Panc1 (cell line): ENCODE measurements around the gene GPR45. TPM values are rescaled to one million over a fixed set of nuclear protein-coding genes. Genes with fewer than 3 reads are reported as not detected.

ENCODE experiments used
- ATAC-seq: fragments of 200-7000 bp; cut with Tn5 transposase; 2 replicates; pipeline ENCODE4 v1.9.1; 2020; ENCODE audit warnings: mild to moderate bottlenecking, moderate library complexity
- BruUV-seq: library from RNA; stranded (reverse); fragments of 400-500 nt; replicated peaks from 2 replicates; lab custom pipeline; 2021; lab: Mats Ljungman, UMichigan
- CTCF ChIA-PET: fragments of 300-600 bp; sonication (Branson Sonifier 250); formaldehyde crosslinking; loops from one replicate; lab custom pipeline; 2022; ENCODE audit warnings: antibody characterized with exemption; lab: Charles Lee
- POLR2A ChIA-PET: fragments of 300-600 bp; sonication (Branson Sonifier 250); formaldehyde crosslinking; loops from one replicate; lab custom pipeline; 2022; ENCODE audit warnings: antibody characterized with exemption; lab: Charles Lee
- DNase-seq: peaks from one replicate; pipeline ENCODE4 v3.0.0-alpha.2; 2010; ENCODE audit warnings: low read depth, low spot score
- H3K27ac ChIP-seq: 2 replicates; pipeline ENCODE4 v1.5.1; 2011; ENCODE audit warnings: mild to moderate bottlenecking, low read length, inconsistent platforms
- H3K27me3 ChIP-seq: fragments of 200-500 bp; sonication (Bioruptor generic); 2 replicates; pipeline ENCODE4 v1.6.0; 2014; ENCODE audit warnings: low read length, inconsistent platforms; ENCODE audit not compliant: control insufficient read depth, insufficient read depth
- H3K36me3 ChIP-seq: fragments of 200-500 bp; sonication (Bioruptor generic); 2 replicates; pipeline ENCODE4 v1.5.1; 2014; ENCODE audit warnings: inconsistent platforms, mild to moderate bottlenecking, low read length, moderate library complexity; ENCODE audit not compliant: control insufficient read depth, insufficient read depth
- H3K4me1 ChIP-seq: 2 replicates; pipeline ENCODE4 v1.5.1; 2011; ENCODE audit warnings: inconsistent platforms, mild to moderate bottlenecking, low read length, moderate library complexity; ENCODE audit not compliant: control insufficient read depth, insufficient read depth
- H3K4me3 ChIP-seq, 2 experiments: 2 replicates each; pipeline ENCODE4 v1.5.1; 2011 to 2012; ENCODE audit warnings: low read depth in 2 of 2, low read length in 2 of 2, mild to moderate bottlenecking in 2 of 2, inconsistent platforms in 1 of 2, moderate library complexity in 1 of 2
- H3K9me3 ChIP-seq: fragments of 200-500 bp; sonication (Bioruptor generic); 2 replicates; pipeline ENCODE4 v1.5.1; 2014; ENCODE audit warnings: low read depth, mild to moderate bottlenecking, inconsistent platforms, low read length, moderate library complexity; ENCODE audit not compliant: control insufficient read depth, insufficient read depth
- POLR2AphosphoS5 ChIP-seq: IDR thresholded peaks from 2 replicates; pipeline ENCODE4 v1.6.1; 2012; ENCODE audit warnings: mild to moderate bottlenecking, low read depth, low read length, moderate library complexity
- SIN3A ChIP-seq: IDR thresholded peaks from 2 replicates; pipeline ENCODE4 v1.6.1; 2012; ENCODE audit warnings: low read depth, mild to moderate bottlenecking, low read length, moderate library complexity, borderline replicate concordance; ENCODE audit not compliant: insufficient read depth
- TCF7L2 ChIP-seq: IDR thresholded peaks from 2 replicates; pipeline ENCODE4 v1.6.1; 2011; ENCODE audit warnings: mild to moderate bottlenecking, low read depth, low read length, inconsistent platforms
- in situ Hi-C: cut with HindIII; loops from 2 replicates; pipeline ENCODE4 v1.10.0; 2016; ENCODE audit warnings: low sequenced_read_pairs, low pct_unique_long_range_greater_than_20kb
- intact Hi-C: fragments of 100-400 bp; cut with micrococcal nuclease; formaldehyde crosslinking; loops from one replicate; pipeline ENCODE4 v1.10.0; 2022; ENCODE audit not compliant: unreplicated experiment
- total RNA-seq: library from RNA; stranded (reverse); gene quantifications from one replicate; pipeline ENCODE4 v1.2.1, GENCODE V29; 2021; ENCODE audit not compliant: unreplicated experiment
- TF ChIP-seq, protein P1 (sequence below), 2 experiments: IDR thresholded peaks; 2 replicates each; pipeline ENCODE4 v1.6.1; 2011 to 2012; ENCODE audit warnings: low read depth in 2 of 2, control low read depth in 1 of 2, low read length in 1 of 2, mild to moderate bottlenecking in 1 of 2, moderate library complexity in 1 of 2; ENCODE audit not compliant: insufficient read depth in 1 of 2
- TF ChIP-seq, protein P2 (sequence below): fragments of 450-650 bp; IDR thresholded peaks from 2 replicates; pipeline ENCODE4 v1.5.1; 2017; ENCODE audit warnings: mild to moderate bottlenecking

GPR45 gene
- total RNA-seq, 1 experiment from 2014 or later = not detected

- TF ChIP-seq, protein P1, sequence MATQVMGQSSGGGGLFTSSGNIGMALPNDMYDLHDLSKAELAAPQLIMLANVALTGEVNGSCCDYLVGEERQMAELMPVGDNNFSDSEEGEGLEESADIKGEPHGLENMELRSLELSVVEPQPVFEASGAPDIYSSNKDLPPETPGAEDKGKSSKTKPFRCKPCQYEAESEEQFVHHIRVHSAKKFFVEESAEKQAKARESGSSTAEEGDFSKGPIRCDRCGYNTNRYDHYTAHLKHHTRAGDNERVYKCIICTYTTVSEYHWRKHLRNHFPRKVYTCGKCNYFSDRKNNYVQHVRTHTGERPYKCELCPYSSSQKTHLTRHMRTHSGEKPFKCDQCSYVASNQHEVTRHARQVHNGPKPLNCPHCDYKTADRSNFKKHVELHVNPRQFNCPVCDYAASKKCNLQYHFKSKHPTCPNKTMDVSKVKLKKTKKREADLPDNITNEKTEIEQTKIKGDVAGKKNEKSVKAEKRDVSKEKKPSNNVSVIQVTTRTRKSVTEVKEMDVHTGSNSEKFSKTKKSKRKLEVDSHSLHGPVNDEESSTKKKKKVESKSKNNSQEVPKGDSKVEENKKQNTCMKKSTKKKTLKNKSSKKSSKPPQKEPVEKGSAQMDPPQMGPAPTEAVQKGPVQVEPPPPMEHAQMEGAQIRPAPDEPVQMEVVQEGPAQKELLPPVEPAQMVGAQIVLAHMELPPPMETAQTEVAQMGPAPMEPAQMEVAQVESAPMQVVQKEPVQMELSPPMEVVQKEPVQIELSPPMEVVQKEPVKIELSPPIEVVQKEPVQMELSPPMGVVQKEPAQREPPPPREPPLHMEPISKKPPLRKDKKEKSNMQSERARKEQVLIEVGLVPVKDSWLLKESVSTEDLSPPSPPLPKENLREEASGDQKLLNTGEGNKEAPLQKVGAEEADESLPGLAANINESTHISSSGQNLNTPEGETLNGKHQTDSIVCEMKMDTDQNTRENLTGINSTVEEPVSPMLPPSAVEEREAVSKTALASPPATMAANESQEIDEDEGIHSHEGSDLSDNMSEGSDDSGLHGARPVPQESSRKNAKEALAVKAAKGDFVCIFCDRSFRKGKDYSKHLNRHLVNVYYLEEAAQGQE (IDR thresholded peaks at IDR 0.05; ENCODE audit: insufficient read depth in 1 of 2, low read depth in 2 of 2, low read length in 1 of 2) = no peak
- TF ChIP-seq POLR2AphosphoS5 (no peak), SIN3A (no peak)
- TF ChIP-seq, protein P2, sequence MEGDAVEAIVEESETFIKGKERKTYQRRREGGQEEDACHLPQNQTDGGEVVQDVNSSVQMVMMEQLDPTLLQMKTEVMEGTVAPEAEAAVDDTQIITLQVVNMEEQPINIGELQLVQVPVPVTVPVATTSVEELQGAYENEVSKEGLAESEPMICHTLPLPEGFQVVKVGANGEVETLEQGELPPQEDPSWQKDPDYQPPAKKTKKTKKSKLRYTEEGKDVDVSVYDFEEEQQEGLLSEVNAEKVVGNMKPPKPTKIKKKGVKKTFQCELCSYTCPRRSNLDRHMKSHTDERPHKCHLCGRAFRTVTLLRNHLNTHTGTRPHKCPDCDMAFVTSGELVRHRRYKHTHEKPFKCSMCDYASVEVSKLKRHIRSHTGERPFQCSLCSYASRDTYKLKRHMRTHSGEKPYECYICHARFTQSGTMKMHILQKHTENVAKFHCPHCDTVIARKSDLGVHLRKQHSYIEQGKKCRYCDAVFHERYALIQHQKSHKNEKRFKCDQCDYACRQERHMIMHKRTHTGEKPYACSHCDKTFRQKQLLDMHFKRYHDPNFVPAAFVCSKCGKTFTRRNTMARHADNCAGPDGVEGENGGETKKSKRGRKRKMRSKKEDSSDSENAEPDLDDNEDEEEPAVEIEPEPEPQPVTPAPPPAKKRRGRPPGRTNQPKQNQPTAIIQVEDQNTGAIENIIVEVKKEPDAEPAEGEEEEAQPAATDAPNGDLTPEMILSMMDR = peak; percentile 79
- H3K4me3 ChIP-seq = no peak overlapping the region
- H3K4me1 ChIP-seq = no peaks in the 10 kb centered on the region
- H3K9me3 ChIP-seq = no peaks in the 10 kb centered on the region
- intact Hi-C loops (no loop called here), in situ Hi-C loops (no loop called here)
- CTCF ChIA-PET = interaction anchor here (0.6 to 0.8 kb wide), 3 partner anchors 13 to 1186 kb away, joined by 3 to 10 read pairs (median 4); no protein-coding TSS in a partner anchor
- no TSS peak for BruUV-seq
- POLR2A ChIA-PET = no interaction called here
- H3K27ac ChIP-seq = no peak overlapping the region
- ATAC-seq (0 out of 2 replicates have a peak, but pooled peaks have one; percentile 70), DNase-seq (peak; percentile 8)
- no peaks in the 10 kb centered on the region for H3K27me3 ChIP-seq
- H3K36me3 ChIP-seq = no peaks in the 10 kb centered on the region
Measured at GRCh38 chr2:105287692-105288091, 46.1 kb downstream of the GPR45 start.

DNA sequence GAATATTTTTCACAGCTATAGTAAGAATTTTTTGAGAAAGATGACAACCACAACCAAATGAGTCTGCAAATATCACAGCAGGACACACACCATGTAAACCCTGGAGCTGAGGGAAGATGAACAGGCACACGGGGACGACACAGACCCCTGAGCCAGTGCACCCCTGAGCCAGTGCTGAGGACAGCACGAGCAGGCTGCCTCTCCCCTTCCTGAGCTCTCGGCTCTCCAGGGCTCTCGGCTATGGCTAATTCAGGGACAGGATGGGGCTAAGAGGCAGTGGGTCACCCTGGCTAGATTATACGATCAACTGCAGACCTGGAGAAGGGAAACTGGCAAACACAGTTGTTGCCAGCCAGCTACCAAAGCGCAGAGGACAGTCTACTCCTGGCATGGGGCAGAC is 46.6 kb downstream of the GPR45 start:
- intact Hi-C loops = no loop called here
- POLR2A ChIA-PET = no interaction called here
- no TSS peak for BruUV-seq
- ATAC-seq (0 out of 2 replicates have a peak, but pooled peaks have one; percentile 58), DNase-seq (no peak)
- in situ Hi-C loops = no loop called here
- CTCF ChIA-PET = interaction anchor here (0.6 to 0.8 kb wide), 3 partner anchors 13 to 1186 kb away, joined by 3 to 10 read pairs (median 4); no protein-coding TSS in a partner anchor
- Histone ChIP-seq H3K4me1 (no peaks in the 10 kb centered on the region), H3K9me3 (no peaks in the 10 kb centered on the region), H3K36me3 (no peaks in the 10 kb centered on the region), H3K27me3 (no peaks in the 10 kb centered on the region), H3K27ac (no peak overlapping the region), H3K4me3 (no peak overlapping the region)
- TF ChIP-seq TCF7L2 (no peak), POLR2AphosphoS5 (no peak), SIN3A (no peak)
- TF ChIP-seq, protein P2 = peak; percentile 27; the same call in 1 of the 2 replicates
